ENCODE results near the gene CPZ.

GRCh38 chr4:8557151-8558076, 35.2 kb upstream of the CPZ start:
- TF ChIP-seq, protein P1, sequence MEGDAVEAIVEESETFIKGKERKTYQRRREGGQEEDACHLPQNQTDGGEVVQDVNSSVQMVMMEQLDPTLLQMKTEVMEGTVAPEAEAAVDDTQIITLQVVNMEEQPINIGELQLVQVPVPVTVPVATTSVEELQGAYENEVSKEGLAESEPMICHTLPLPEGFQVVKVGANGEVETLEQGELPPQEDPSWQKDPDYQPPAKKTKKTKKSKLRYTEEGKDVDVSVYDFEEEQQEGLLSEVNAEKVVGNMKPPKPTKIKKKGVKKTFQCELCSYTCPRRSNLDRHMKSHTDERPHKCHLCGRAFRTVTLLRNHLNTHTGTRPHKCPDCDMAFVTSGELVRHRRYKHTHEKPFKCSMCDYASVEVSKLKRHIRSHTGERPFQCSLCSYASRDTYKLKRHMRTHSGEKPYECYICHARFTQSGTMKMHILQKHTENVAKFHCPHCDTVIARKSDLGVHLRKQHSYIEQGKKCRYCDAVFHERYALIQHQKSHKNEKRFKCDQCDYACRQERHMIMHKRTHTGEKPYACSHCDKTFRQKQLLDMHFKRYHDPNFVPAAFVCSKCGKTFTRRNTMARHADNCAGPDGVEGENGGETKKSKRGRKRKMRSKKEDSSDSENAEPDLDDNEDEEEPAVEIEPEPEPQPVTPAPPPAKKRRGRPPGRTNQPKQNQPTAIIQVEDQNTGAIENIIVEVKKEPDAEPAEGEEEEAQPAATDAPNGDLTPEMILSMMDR (IDR thresholded peaks at IDR 0.05), result no peak
- no peak for TF ChIP-seq EP300 (IDR thresholded peaks at IDR 0.05)
- TF ChIP-seq POLR2AphosphoS5 (IDR thresholded peaks at IDR 0.05), result no peak
- TF ChIP-seq POLR2A (IDR thresholded peaks at IDR 0.05; ENCODE audit: low read depth), result no peak
